Caco-2 (cell line): Measurements from ENCODE around the gene ATP8B1. TPM values are rescaled to one million over a fixed set of nuclear protein-coding genes. Genes with fewer than 3 reads are reported as not detected.

Experiments used
- BruUV-seq: library from RNA; stranded (reverse); fragments of 400-500 nt; replicated peaks from 2 replicates; lab custom pipeline; 2021; lab: Mats Ljungman, UMichigan
- CTCF ChIA-PET: fragments of 300-600 bp; sonication (Branson Sonifier 250); formaldehyde crosslinking; loops from one replicate; lab custom pipeline; 2022; ENCODE audit warnings: antibody characterized with exemption; lab: Charles Lee
- POLR2A ChIA-PET: fragments of 300-600 bp; sonication (Branson Sonifier 250); formaldehyde crosslinking; loops from one replicate; lab custom pipeline; 2022; ENCODE audit warnings: antibody characterized with exemption; lab: Charles Lee
- DNase-seq, 2 experiments: peaks; one replicate each; pipeline versions ENCODE4 v3.0.0 to v3.0.0-alpha.2; 2020 to 2022
- H3K27me3 ChIP-seq: replicated peaks from 2 replicates; pipeline ENCODE4 v1.6.0; 2011; ENCODE audit warnings: low read length; ENCODE audit not compliant: control insufficient read depth, insufficient read depth
- H3K36me3 ChIP-seq: 2 replicates; pipeline ENCODE4 v1.5.1; 2011; ENCODE audit warnings: low read length; ENCODE audit not compliant: control insufficient read depth, insufficient read depth
- H3K4me1 ChIP-seq: fragments of 250-450 bp; sonication (Bioruptor Pico); 2 replicates; pipeline ENCODE4 v1.5.1; 2020; ENCODE audit warnings: mild to moderate bottlenecking
- H3K4me3 ChIP-seq: 2 replicates; pipeline ENCODE4 v1.5.1; 2011; ENCODE audit warnings: low read depth, mild to moderate bottlenecking, control low read depth, low read length
- H3K9me3 ChIP-seq: fragments of 250-450 bp; sonication (Bioruptor Pico); 2 replicates; pipeline ENCODE4 v1.5.1; 2020; ENCODE audit warnings: mild to moderate bottlenecking, moderate library complexity
- H3K27ac Mint-ChIP-seq: one replicate; pipeline ENCODE4 v1.8.0; 2022; ENCODE audit warnings: mixed read lengths; ENCODE audit not compliant: unreplicated experiment
- H3K27me3 Mint-ChIP-seq: one replicate; pipeline ENCODE4 v1.8.0; 2022; ENCODE audit warnings: mixed read lengths; ENCODE audit not compliant: insufficient read depth, unreplicated experiment
- H3K36me3 Mint-ChIP-seq: one replicate; pipeline ENCODE4 v1.8.0; 2022; ENCODE audit warnings: mild to moderate bottlenecking, mixed read lengths; ENCODE audit not compliant: insufficient read depth, unreplicated experiment
- H3K4me1 Mint-ChIP-seq: one replicate; pipeline ENCODE4 v1.8.0; 2022; ENCODE audit warnings: low read depth, mixed read lengths; ENCODE audit not compliant: unreplicated experiment
- H3K4me3 Mint-ChIP-seq: one replicate; pipeline ENCODE4 v1.8.0; 2022; ENCODE audit warnings: mild to moderate bottlenecking, moderate library complexity, mixed read lengths; ENCODE audit not compliant: unreplicated experiment
- H3K9me3 Mint-ChIP-seq: one replicate; pipeline ENCODE4 v1.8.0; 2022; ENCODE audit warnings: mixed read lengths; ENCODE audit not compliant: unreplicated experiment
- CTCF ChIP-seq, 2 experiments: fragments of 200-600 bp in 1 of 2; IDR thresholded peaks; 1 replicate in 1 of 2; 2 replicates in 1 of 2; pipeline versions ENCODE4 v1.5.1 to v1.8.0; 2011 to 2022; ENCODE audit warnings: antibody characterized with exemption in 1 of 2, control low read depth in 1 of 2, inconsistent platforms in 1 of 2, low read depth in 1 of 2, low read length in 1 of 2, mild to moderate bottlenecking in 1 of 2, moderate library complexity in 1 of 2; ENCODE audit not compliant: insufficient read depth in 1 of 2, severe bottlenecking in 1 of 2, unreplicated experiment in 1 of 2
- intact Hi-C: fragments of 100-400 bp; cut with micrococcal nuclease; formaldehyde crosslinking; loops from one replicate; pipeline ENCODE4 v1.10.0; 2022; ENCODE audit not compliant: unreplicated experiment
- total RNA-seq: library from RNA; stranded (reverse); gene quantifications from 2 replicates; pipeline ENCODE4 v1.2.3, GENCODE V29; 2022

ATP8B1 gene
- total RNA-seq, 1 experiment from 2014 or later = 31.6 TPM

- CTCF ChIA-PET = no interaction called here
- no peak for TF ChIP-seq CTCF (IDR thresholded peaks at IDR 0.05; ENCODE audit: insufficient read depth in 1 of 2, low read depth in 1 of 2, low read length in 1 of 2, severe bottlenecking in 1 of 2, unreplicated experiment in 1 of 2)
Observed at GRCh38 chr18:57640749-57641148, 162.4 kb downstream of the ATP8B1 start.

GRCh38 chr18:57640236-57640635 lies 162.9 kb downstream of the ATP8B1 start:
- Mint-ChIP-seq H3K4me1 (no peaks in the 10 kb centered on the region), H3K27ac (no peak overlapping the region), H3K9me3 (no peaks in the 10 kb centered on the region), H3K36me3 (peaks cover 6% of the 10 kb centered on the region), H3K4me3 (no peak overlapping the region), H3K27me3 (no peaks in the 10 kb centered on the region)
- no peak for DNase-seq
- no peak for TF ChIP-seq CTCF (IDR thresholded peaks at IDR 0.05; ENCODE audit: insufficient read depth in 1 of 2, low read depth in 1 of 2, low read length in 1 of 2, severe bottlenecking in 1 of 2, unreplicated experiment in 1 of 2)
- Histone ChIP-seq H3K9me3 (no peaks in the 10 kb centered on the region), H3K27me3 (no peaks in the 10 kb centered on the region), H3K4me1 (no peaks in the 10 kb centered on the region), H3K36me3 (no peaks in the 10 kb centered on the region), H3K4me3 (no peak overlapping the region)
- ChIA-PET POLR2A (no interaction called here), CTCF (no interaction called here)
- no TSS peak for BruUV-seq
- intact Hi-C loops = no loop called here

More at GRCh38 chr18:57640749-57641148, 162.4 kb downstream of the ATP8B1 start:
- no TSS peak for BruUV-seq
- Mint-ChIP-seq H3K27me3 (no peaks in the 10 kb centered on the region), H3K9me3 (no peaks in the 10 kb centered on the region), H3K36me3 (peaks cover 8% of the 10 kb centered on the region), H3K27ac (no peak overlapping the region), H3K4me3 (no peak overlapping the region), H3K4me1 (no peaks in the 10 kb centered on the region)
- no peaks in the 10 kb centered on the region for H3K27me3 ChIP-seq
- no peak for DNase-seq
- no peaks in the 10 kb centered on the region for H3K9me3 ChIP-seq
- POLR2A ChIA-PET = no interaction called here
- intact Hi-C loops = no loop called here
- no peaks in the 10 kb centered on the region for H3K36me3 ChIP-seq
- H3K4me1 ChIP-seq = no peaks in the 10 kb centered on the region
- H3K4me3 ChIP-seq = no peak overlapping the region

GRCh38 chr18:57635003-57635822 lies 167.9 kb downstream of the ATP8B1 start:
- BruUV-seq = no TSS peak
- no peaks in the 10 kb centered on the region for H3K27me3 Mint-ChIP-seq
- intact Hi-C loops = loop anchor here (10.0 kb wide), 1 partner anchor 220 kb away; no protein-coding TSS in a partner anchor
- H3K4me3 Mint-ChIP-seq = no peak overlapping the region
- Histone ChIP-seq H3K36me3 (no peaks in the 10 kb centered on the region), H3K27me3 (no peaks in the 10 kb centered on the region), H3K4me1 (no peaks in the 10 kb centered on the region), H3K9me3 (no peaks in the 10 kb centered on the region), H3K4me3 (no peak overlapping the region)
- POLR2A ChIA-PET = no interaction called here
- no peak for DNase-seq
- H3K27ac Mint-ChIP-seq = no peak overlapping the region
- H3K36me3 Mint-ChIP-seq = peaks cover 5% of the 10 kb centered on the region
- CTCF ChIA-PET = no interaction called here
- H3K4me1 Mint-ChIP-seq = peaks cover 7% of the 10 kb centered on the region
- no peaks in the 10 kb centered on the region for H3K9me3 Mint-ChIP-seq
- no peak for TF ChIP-seq CTCF (IDR thresholded peaks at IDR 0.05; ENCODE audit: insufficient read depth in 1 of 2, low read depth in 1 of 2, low read length in 1 of 2, severe bottlenecking in 1 of 2, unreplicated experiment in 1 of 2)
